Measurements from ENCODE around the gene PLXNB2. TPM values are rescaled to one million over a fixed set of nuclear protein-coding genes. Genes with fewer than 3 reads are reported as not detected.

Gene PLXNB2
- total RNA-seq, 1 experiment from 2014 or later = 236 TPM

DNA sequence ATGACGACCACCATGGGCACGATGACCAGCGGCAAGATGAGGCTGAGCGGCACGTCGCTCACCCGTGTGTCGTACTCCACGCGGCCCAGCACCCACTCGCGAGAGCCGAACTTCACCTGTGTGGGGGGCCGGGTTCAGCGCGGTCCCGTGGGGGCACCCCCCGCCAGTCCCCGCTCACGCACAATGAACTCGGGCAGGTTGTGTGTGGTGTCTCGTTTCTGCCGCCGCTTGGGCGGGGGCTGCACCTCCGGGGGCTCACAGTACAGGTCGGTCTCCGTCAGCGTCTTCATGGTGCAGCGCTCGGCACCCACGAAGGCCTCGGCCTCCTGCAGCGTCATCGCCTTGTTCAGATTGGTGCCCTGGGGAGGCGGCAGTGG lies 26.1 kb downstream of the PLXNB2 start:
- ChIA-PET RAD21 (ENCODE audit: low non-redundant PET in 1 of 2, low total read pairs in 2 of 2, uncharacterized antibody in 2 of 2, unreplicated experiment in 2 of 2) (no interaction called here), CTCF (interaction anchor here (0.6 kb wide), 1 partner anchor 22 kb away, joined by 5 read pairs; no protein-coding TSS in a partner anchor), POLR2A (no interaction called here)
- H4K20me1 ChIP-seq (ENCODE audit: insufficient read depth) = no peaks in the 10 kb centered on the region
- peaks cover under 1 to 4% of the 10 kb centered on the region in 2 experiments; a peak in 2 of 4 replicates for H3K9me3 ChIP-seq (ENCODE audit: control insufficient read depth in 1 of 2, insufficient read depth in 1 of 2, low read depth in 1 of 2, low read length in 2 of 2)
- H3K4me1 ChIP-seq (ENCODE audit: control insufficient read depth in 1 of 2, insufficient read depth in 2 of 2, low read length in 2 of 2) = peaks cover 20 to 28% of the 10 kb centered on the region in 2 experiments
- H3K79me2 ChIP-seq (ENCODE audit: insufficient read depth, low read length) = peaks cover 21% of the 10 kb centered on the region; the same call in 1 of the 2 replicates
- peaks cover 30 to 68% of the 10 kb centered on the region in 2 experiments for H3K36me3 ChIP-seq (ENCODE audit: control insufficient read depth in 1 of 2, insufficient read depth in 2 of 2, low read length in 2 of 2)
- ATAC-seq = no peak
- H3K4me2 ChIP-seq (ENCODE audit: low read length) = peak overlapping the region; percentile 87
- TF ChIP-seq SP1 (IDR thresholded peaks at IDR 0.05; ENCODE audit: low read depth) (no peak), CBX3 (IDR thresholded peaks at IDR 0.05; ENCODE audit: low read depth) (no peak), FOSL1 (IDR thresholded peaks at IDR 0.05; ENCODE audit: low read depth) (no peak), TCF7L2 (IDR thresholded peaks at IDR 0.05; ENCODE audit: borderline replicate concordance, extremely low read depth, insufficient read depth, insufficient read length) (no peak), EGR1 (IDR thresholded peaks at IDR 0.05; ENCODE audit: low read depth) (no peak), ELF1 (IDR thresholded peaks at IDR 0.05; ENCODE audit: borderline replicate concordance, low read depth) (no peak), JUND (IDR thresholded peaks at IDR 0.05) (no peak), SRF (IDR thresholded peaks at IDR 0.05; ENCODE audit: low read depth) (no peak), SIN3A (IDR thresholded peaks at IDR 0.05; ENCODE audit: low read depth) (no peak), CEBPB (IDR thresholded peaks at IDR 0.05; ENCODE audit: low read depth) (no peak), YY1 (IDR thresholded peaks at IDR 0.05; ENCODE audit: extremely low read depth, insufficient replicate concordance, low read depth, low read length) (no peak)
- TF ChIP-seq, protein P1, sequence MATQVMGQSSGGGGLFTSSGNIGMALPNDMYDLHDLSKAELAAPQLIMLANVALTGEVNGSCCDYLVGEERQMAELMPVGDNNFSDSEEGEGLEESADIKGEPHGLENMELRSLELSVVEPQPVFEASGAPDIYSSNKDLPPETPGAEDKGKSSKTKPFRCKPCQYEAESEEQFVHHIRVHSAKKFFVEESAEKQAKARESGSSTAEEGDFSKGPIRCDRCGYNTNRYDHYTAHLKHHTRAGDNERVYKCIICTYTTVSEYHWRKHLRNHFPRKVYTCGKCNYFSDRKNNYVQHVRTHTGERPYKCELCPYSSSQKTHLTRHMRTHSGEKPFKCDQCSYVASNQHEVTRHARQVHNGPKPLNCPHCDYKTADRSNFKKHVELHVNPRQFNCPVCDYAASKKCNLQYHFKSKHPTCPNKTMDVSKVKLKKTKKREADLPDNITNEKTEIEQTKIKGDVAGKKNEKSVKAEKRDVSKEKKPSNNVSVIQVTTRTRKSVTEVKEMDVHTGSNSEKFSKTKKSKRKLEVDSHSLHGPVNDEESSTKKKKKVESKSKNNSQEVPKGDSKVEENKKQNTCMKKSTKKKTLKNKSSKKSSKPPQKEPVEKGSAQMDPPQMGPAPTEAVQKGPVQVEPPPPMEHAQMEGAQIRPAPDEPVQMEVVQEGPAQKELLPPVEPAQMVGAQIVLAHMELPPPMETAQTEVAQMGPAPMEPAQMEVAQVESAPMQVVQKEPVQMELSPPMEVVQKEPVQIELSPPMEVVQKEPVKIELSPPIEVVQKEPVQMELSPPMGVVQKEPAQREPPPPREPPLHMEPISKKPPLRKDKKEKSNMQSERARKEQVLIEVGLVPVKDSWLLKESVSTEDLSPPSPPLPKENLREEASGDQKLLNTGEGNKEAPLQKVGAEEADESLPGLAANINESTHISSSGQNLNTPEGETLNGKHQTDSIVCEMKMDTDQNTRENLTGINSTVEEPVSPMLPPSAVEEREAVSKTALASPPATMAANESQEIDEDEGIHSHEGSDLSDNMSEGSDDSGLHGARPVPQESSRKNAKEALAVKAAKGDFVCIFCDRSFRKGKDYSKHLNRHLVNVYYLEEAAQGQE (IDR thresholded peaks at IDR 0.05; ENCODE audit: low read depth) = no peak
- TF ChIP-seq, protein P2, sequence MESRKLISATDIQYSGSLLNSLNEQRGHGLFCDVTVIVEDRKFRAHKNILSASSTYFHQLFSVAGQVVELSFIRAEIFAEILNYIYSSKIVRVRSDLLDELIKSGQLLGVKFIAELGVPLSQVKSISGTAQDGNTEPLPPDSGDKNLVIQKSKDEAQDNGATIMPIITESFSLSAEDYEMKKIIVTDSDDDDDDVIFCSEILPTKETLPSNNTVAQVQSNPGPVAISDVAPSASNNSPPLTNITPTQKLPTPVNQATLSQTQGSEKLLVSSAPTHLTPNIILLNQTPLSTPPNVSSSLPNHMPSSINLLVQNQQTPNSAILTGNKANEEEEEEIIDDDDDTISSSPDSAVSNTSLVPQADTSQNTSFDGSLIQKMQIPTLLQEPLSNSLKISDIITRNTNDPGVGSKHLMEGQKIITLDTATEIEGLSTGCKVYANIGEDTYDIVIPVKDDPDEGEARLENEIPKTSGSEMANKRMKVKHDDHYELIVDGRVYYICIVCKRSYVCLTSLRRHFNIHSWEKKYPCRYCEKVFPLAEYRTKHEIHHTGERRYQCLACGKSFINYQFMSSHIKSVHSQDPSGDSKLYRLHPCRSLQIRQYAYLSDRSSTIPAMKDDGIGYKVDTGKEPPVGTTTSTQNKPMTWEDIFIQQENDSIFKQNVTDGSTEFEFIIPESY (IDR thresholded peaks at IDR 0.05; ENCODE audit: extremely low read depth, insufficient replicate concordance, low read length) = no peak
- TF ChIP-seq, protein P3, sequence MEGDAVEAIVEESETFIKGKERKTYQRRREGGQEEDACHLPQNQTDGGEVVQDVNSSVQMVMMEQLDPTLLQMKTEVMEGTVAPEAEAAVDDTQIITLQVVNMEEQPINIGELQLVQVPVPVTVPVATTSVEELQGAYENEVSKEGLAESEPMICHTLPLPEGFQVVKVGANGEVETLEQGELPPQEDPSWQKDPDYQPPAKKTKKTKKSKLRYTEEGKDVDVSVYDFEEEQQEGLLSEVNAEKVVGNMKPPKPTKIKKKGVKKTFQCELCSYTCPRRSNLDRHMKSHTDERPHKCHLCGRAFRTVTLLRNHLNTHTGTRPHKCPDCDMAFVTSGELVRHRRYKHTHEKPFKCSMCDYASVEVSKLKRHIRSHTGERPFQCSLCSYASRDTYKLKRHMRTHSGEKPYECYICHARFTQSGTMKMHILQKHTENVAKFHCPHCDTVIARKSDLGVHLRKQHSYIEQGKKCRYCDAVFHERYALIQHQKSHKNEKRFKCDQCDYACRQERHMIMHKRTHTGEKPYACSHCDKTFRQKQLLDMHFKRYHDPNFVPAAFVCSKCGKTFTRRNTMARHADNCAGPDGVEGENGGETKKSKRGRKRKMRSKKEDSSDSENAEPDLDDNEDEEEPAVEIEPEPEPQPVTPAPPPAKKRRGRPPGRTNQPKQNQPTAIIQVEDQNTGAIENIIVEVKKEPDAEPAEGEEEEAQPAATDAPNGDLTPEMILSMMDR (IDR thresholded peaks at IDR 0.05 in 2 of 3, conservative IDR thresholded peaks at IDR 0.05 in 1 of 3; ENCODE audit: borderline replicate concordance in 1 of 3, insufficient read depth in 1 of 3, low read depth in 2 of 3, low read length in 2 of 3) = no peak
- TF ChIP-seq, protein P4, sequence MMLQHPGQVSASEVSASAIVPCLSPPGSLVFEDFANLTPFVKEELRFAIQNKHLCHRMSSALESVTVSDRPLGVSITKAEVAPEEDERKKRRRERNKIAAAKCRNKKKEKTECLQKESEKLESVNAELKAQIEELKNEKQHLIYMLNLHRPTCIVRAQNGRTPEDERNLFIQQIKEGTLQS (IDR thresholded peaks at IDR 0.05) = no peak
- peak overlapping the region; percentile 62 for H3K9ac ChIP-seq (ENCODE audit: low read length)
- no peaks in the 10 kb centered on the region for H3K9me2 ChIP-seq (ENCODE audit: insufficient read depth)
- DNase-seq (ENCODE audit: low read depth, low spot score) = no peak
- no peak overlapping the region for H3K4me3 ChIP-seq (replicated peaks in 1 of 2; ENCODE audit: low read depth in 1 of 2, low read length in 2 of 2)
- intact Hi-C loops (cut with micrococcal nuclease) = no loop called here
- peak overlapping the region; percentile 96 for H3K27ac ChIP-seq (ENCODE audit: low read depth, low read length)
- BruUV-seq (replicated peaks) = TSS peak; percentile 54
- H3K27me3 ChIP-seq (ENCODE audit: insufficient read depth, low read length) = no peaks in the 10 kb centered on the region
- no peak overlapping the region for H2AFZ ChIP-seq (ENCODE audit: low read depth, low read length, poor library complexity, severe bottlenecking)
